GM18868 (cell line): Measurements from ENCODE around the gene SLC35B3.
"Not testable (repeated sequence)": the region's sequence is repeated elsewhere in the genome, so short reads cannot be mapped to it uniquely, and the experiment has no call there.

Experiments used
- ATAC-seq: cut with Tn5 transposase; IDR thresholded peaks from one replicate; pipeline ENCODE4 v1.9.1; 2021; ENCODE audit warnings: mild to moderate bottlenecking, moderate library complexity; ENCODE audit not compliant: unreplicated experiment

SLC35B3 gene

GRCh38 chr6:8435093-8435844, at the start of gene SLC35B3:
SLC35B3 (minus strand) TSS chr6:8435545.
- peak; percentile 96 for ATAC-seq

DNA sequence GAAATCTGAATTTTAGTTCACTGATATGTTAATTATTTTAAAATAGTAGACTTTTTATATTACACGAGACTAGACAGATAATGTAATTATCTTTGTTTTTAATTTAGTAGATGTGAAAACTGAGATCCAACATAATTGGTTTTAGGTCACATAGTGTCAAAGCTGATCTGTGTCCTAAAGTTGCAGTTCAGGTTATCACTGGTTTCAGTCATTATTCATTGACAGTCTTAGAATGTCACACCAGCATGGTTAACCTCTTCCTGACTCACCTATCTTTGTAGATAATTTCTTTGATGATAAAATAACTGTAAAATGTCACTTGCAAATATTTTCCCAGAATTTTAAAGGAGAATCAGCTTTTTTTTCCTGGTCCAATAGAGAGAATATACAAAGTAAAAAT, 48.3 kb upstream of the SLC35B3 start:
- no peak for ATAC-seq

- ATAC-seq: no peak
These were observed 46.4 kb upstream of the SLC35B3 start for GRCh38 chr6:8481727-8482126.

DNA sequence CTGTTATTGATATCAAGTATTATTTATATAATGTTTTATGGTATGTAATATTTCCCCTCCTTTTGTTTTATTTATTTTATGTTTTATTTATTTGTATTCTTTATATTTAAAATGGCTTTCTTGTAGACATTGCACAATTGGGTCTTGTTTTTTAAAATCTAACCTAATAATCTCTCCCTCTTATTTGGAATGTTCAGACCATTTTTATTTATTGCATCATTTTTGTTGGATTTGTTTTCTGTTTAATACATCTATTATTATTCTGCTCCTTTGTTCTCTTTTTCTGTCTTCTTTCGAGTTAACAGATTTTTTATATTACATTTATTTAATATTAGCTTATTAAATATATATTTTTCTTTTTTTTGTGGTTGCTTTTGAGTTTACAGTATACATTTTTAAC, 43.1 kb upstream of the SLC35B3 start:
- ATAC-seq: no peak

- ATAC-seq: no peak
These were observed 41.3 kb upstream of the SLC35B3 start for GRCh38 chr6:8476656-8477055.

DNA sequence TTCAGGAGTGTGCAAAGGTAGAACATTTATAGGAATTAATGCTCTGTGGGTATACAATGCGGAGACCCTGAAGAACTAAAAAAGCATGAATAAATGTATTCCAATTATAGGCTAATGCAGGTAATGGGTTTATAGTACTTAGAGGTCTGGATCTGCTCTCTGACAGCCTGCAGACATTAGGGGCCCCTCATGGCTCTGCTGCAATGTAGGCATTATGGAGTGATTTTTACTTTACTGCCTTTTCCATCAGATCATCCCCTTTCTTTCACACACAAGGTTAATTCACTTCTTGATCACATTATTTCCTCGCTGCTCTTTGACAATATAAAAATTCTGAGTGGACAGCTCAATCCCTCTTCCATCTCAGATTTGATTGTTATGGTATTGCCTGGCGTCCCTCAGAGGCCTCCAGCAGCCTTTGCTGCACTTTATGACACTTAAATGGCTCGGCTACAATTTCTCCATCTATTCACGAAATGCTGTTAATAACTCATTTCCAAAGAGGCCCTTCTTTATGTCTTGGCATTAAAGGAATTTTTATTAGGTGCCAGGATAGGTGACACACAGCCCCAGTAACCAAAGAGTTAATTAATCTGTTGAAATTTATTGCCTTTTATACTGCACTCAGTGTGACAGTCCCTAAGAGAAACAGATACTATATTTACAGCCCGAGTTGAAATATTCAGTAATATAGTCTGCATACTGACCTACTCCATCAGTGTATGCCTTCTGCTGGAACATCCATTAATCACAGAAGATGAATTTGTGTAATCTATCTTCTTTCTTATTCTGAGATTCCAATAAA, 33.4 kb upstream of the SLC35B3 start:
- no peak for ATAC-seq

- no peak for ATAC-seq
These were observed 27.3 kb upstream of the SLC35B3 start for GRCh38 chr6:8462694-8463093.

DNA sequence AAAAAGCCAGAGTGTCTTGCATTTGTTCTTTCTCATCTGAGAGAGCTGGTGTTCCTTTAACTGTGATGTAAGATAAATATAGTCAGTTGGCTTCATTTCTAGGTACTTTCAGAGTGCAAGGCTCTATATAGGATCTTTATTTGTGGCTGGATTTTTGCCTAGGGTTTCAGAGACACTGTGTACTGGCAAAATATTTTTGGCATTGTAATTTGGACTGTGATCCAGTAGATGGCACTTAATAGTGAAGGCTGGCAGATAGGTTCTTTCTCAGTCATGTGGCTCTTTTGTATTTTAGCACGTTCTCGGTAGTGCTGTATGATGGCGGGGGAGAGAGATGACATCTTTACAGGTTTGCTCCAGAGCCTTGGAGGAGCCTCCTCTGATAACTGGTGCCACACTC, 26.8 kb upstream of the SLC35B3 start:
- ATAC-seq: no peak

DNA sequence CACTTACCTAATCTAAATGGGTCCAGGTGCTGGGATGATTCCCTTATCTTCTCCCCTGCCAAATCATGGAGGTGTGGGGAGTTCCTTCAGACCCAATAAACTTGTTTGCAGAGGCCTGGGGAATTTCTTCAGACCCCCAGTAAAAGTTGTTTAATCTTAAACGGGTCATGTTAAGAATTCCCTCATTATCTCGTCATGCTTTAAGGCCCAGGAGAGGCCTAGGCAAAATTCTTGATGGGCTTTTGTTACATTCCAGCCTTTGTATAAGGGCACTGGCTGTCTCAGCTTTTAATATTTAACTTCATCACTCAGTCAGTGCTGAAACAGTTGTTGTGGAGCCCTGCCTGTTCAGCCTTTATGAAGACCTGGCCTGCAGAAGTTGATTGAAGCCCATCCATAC, 11.0 kb upstream of the SLC35B3 start:
- ATAC-seq: no peak

DNA sequence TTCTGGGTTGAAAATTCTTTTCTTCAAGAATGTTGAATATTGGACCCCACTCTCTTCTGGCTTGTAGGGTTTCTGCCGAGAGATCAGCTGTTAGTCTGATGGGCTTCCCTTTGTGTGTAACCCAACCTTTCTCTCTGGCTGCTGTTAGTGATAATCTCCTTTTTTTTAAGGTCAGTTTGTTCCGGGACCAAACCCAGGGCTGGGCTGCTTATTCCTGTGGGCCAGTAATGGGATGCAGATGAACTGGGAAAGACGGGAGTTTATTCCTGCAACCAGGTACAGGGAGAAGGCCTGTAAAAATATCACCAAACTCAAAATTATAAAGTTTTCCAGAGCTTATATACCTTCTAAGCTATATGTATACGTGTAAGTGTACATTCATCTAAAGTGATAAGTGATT, 10.6 kb upstream of the SLC35B3 start:
- not testable (repeated sequence) for ATAC-seq

DNA sequence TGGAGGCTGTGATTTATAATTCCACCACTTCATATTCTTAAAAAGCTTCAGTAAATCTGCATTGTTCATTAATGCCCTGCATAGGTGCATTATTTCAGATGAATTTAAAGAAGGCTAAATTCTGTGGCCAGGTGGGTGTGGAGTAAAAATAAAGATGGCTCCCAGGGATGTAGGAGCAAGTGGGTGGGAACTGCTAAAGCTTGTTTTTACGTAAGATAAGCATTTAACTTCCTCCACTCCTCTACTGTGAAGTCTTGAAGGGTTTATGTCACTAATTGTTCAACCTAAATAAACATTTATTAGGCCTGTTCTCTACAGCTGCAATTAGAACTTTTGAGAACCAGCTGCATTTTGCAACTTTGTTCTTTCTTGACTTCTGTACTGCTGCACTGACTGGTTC, 6.8 kb upstream of the SLC35B3 start:
- ATAC-seq: no peak

DNA sequence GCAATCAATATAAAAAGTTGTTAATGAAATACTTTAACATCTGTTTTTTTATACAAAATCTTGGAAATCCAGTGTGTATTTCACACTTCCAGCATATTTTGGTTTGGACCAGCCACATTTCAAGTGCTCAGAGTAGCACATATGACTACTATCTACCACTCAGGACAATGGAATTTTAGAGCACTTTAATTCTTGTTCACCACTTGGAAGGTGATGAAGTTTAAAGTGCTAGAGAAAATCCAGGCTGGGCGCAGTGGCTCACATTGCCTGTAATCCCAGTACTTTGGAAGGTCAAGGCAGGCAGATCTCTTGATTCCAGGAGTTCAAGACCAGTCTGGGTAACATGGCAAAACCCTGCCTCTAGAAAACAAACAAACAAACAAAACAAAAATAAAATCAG, 6.1 kb upstream of the SLC35B3 start:
- no peak for ATAC-seq

GRCh38 chr6:8439601-8440268, 4.4 kb upstream of the SLC35B3 start:
- no peak for ATAC-seq

GRCh38 chr6:8437813-8438212, 2.5 kb upstream of the SLC35B3 start:
- no peak for ATAC-seq

GRCh38 chr6:8436966-8437365, 1.6 kb upstream of the SLC35B3 start:
- no peak for ATAC-seq

DNA sequence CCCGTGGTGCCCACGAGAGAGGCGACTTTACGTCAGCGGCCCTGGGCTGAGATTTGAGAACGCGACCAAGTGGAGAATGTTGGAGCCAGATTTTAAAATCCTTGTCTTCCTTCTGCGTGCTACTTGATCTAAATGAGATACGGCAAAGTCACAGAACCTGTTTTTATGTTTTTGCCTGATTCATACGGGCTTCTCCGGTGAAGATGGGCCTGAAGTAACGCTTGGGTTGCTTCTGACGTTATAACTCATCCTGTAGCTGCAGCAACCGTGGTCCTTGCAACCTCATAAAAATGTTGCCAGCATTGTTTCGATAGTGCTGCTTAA, 462 bp upstream of the SLC35B3 start:
- no peak for ATAC-seq

DNA sequence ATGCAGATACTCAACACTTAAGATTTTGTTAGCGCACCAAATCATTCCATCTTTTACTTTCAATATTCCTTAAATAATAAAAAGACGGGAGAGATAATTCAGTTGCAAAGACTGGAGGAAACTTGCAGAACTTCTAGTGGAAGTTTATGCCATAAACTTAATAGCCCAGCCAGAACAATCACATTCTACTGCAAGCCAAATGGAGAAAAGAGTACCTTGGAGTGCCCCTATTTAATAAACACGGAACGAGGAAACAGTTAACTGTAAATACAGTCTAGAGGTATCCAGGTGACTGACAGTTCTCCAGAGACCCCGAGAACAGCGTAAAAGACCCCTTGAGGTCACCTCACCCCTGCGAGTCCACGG, 635 bp downstream of the SLC35B3 start:
- peak; percentile 15 for ATAC-seq

GRCh38 chr6:8432614-8433013, 2.7 kb downstream of the SLC35B3 start:
- no peak for ATAC-seq

GRCh38 chr6:8429821-8430220, 5.5 kb downstream of the SLC35B3 start:
- no peak for ATAC-seq

GRCh38 chr6:8426544-8426943, 8.8 kb downstream of the SLC35B3 start:
- not testable (repeated sequence) for ATAC-seq

GRCh38 chr6:8420031-8420588, 15.2 kb downstream of the SLC35B3 start:
- ATAC-seq: no peak

DNA sequence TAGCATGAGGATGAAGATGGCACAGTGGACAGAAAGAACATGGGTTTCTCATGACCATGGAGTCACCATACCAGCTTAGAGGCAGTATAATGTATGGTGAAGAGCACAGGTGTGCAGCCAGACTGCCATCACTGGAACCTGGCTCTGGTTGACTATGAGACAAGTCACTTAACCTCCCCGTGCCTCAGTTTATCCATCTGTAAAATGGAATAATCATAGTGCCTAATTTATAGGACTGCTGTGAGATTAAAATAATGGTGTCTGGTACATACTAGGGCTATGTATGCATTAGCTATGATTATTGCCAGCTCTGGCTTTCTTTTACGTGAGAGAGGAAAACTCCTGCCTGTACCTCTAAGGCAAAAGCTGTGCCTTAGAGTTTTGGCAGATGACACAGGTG, 19.4 kb downstream of the SLC35B3 start:
- ATAC-seq: no peak
